HT-29 (cell line): ENCODE results near the gene TRAPPC4. TPM values are rescaled to one million over a fixed set of nuclear protein-coding genes. Genes with fewer than 3 reads are reported as not detected.

Experiments used
- DNase-seq: peaks from one replicate; pipeline ENCODE4 v3.0.0-alpha.2; 2015; ENCODE audit warnings: low spot score
- small RNA-seq: library from RNA; depleted of rRNA; stranded (forward); fragments of <200 nt; gene quantifications from one replicate; pipeline ENCODE3, GENCODE V24; 2014
- total RNA-seq: library from RNA; depleted of rRNA; stranded (reverse); fragments of >200 nt; shearing (Covaris generic); gene quantifications from 2 replicates; pipeline ENCODE4 v1.2.3, GENCODE V29; 2014; rRNA removed

TRAPPC4 gene
- total RNA-seq, 1 experiment from 2014 or later: 60.5 TPM

- DNase-seq: peak; percentile 51
These were observed 46.8 kb downstream of the TRAPPC4 start for GRCh38 chr11:119065369-119065768.

- DNase-seq: peak; percentile 99
These were observed 49.0 kb downstream of the TRAPPC4 start, which contains the start of gene VPS11 for GRCh38 chr11:119067371-119068222. Gene VPS11, plus strand, starts transcription at chr11:119067818. Its CDS starts 6 bp downstream, at chr11:119067824.

Small RNA genes within 50 kb of the gene (small RNA-seq; reads per million reads assigned to genes)
- gene AP003392.2 (not detected), gene RF00017 (not detected), gene RF00019 (not detected)

Other genes with a start within 250 kb of the TRAPPC4 start
- gene DDX6, start 227.6 kb upstream of the TRAPPC4 start, total RNA-seq: 26.3 and 30.5 TPM in 2 replicates
- gene CXCR5, start 134.9 kb upstream of the TRAPPC4 start, total RNA-seq: not detected in 2 replicates
- gene BCL9L, start 92.8 kb upstream of the TRAPPC4 start, total RNA-seq: 77.9 and 94.4 TPM in 2 replicates
- 0.31 TPM in 1 of 2 replicates, not detected in the other for gene UPK2, start 62.5 kb upstream of the TRAPPC4 start, total RNA-seq
- gene FOXR1, start 47.0 kb upstream of the TRAPPC4 start, total RNA-seq: not detected in 2 replicates
- 40.3 and 40.9 TPM in 2 replicates for gene CENATAC, start 20.6 kb upstream of the TRAPPC4 start, total RNA-seq
- 404 and 493 TPM in 2 replicates for gene RPS25, start 423 bp upstream of the TRAPPC4 start, total RNA-seq
- gene SLC37A4, start 12.1 kb downstream of the TRAPPC4 start, total RNA-seq: 41.3 and 45.0 TPM in 2 replicates
- gene HYOU1, start 38.4 kb downstream of the TRAPPC4 start, total RNA-seq: 161 TPM in 2 replicates
- gene VPS11, start 49.1 kb downstream of the TRAPPC4 start, total RNA-seq: 32.6 and 47.8 TPM in 2 replicates
- 21.9 and 25.1 TPM in 2 replicates for gene HMBS, start 66.1 kb downstream of the TRAPPC4 start, total RNA-seq
- 67.2 and 93.2 TPM in 2 replicates for gene DPAGT1, start 83.1 kb downstream of the TRAPPC4 start, total RNA-seq
- gene C2CD2L, start 88.6 kb downstream of the TRAPPC4 start, total RNA-seq: 31.9 and 40.4 TPM in 2 replicates
- gene HINFP, start 102.8 kb downstream of the TRAPPC4 start, total RNA-seq: 15.5 and 16.9 TPM in 2 replicates
- not detected in 2 replicates for gene ABCG4, start 130.3 kb downstream of the TRAPPC4 start, total RNA-seq
- 13.1 and 21.1 TPM in 2 replicates for gene NLRX1, start 150.0 kb downstream of the TRAPPC4 start, total RNA-seq
- 1.8 TPM in 2 replicates for gene NHERF4, start 166.7 kb downstream of the TRAPPC4 start, total RNA-seq
- gene CBL, start 187.6 kb downstream of the TRAPPC4 start, total RNA-seq: 6.5 and 8.3 TPM in 2 replicates